DOHH2 (cell line): ENCODE data around the gene EEFSEC.

Source experiments
- CTCF ChIP-seq: fragments of 200-600 bp; sonication (generic); IDR thresholded peaks from one replicate; pipeline ENCODE4 v1.5.1; 2014; ENCODE audit warnings: antibody characterized with exemption, mild to moderate bottlenecking, low read depth, low read length; ENCODE audit not compliant: poor library complexity, severe bottlenecking
- EZH2phosphoT487 ChIP-seq: fragments of 200-600 bp; sonication (generic); IDR thresholded peaks from 2 replicates; pipeline ENCODE4 v1.6.1; 2017; ENCODE audit warnings: borderline replicate concordance, mild to moderate bottlenecking, antibody characterized with exemption, low read length, moderate library complexity, mixed read lengths

- TF ChIP-seq CTCF = no peak
- TF ChIP-seq EZH2phosphoT487 = no peak
Observed at GRCh38 chr3:128296469-128297251, 143.4 kb downstream of the EEFSEC start.
